K562 (cell line): ENCODE results near the gene CLTC. TPM values are rescaled to one million over a fixed set of nuclear protein-coding genes. Genes with fewer than 3 reads are reported as not detected.

ENCODE experiments used
- ATF1 ChIP-seq, 2 experiments: fragments of 450-650 bp in 1 of 2; IDR thresholded peaks; 2 replicates each; pipeline ENCODE4 v1.6.1; 2016; ENCODE audit warnings: missing compliant biosample characterization in 1 of 2, missing genetic modification characterization in 1 of 2
- BHLHE40 ChIP-seq: IDR thresholded peaks from 2 replicates; pipeline ENCODE4 v1.6.1; 2011; ENCODE audit warnings: low read length, improper control_type of control experiment
- DIDO1 ChIP-seq: fragments of 450-650 bp; IDR thresholded peaks from 2 replicates; pipeline ENCODE4 v1.6.1; 2016; ENCODE audit warnings: low read depth, missing biosample characterization, missing genetic modification characterization
- ELF2 ChIP-seq: fragments of 250-450 bp; sonication (Bioruptor Pico); IDR thresholded peaks from 2 replicates; pipeline ENCODE4 v1.5.0; 2021; ENCODE audit warnings: mild to moderate bottlenecking
- EZH2 ChIP-seq: IDR thresholded peaks from 2 replicates; pipeline ENCODE4 v1.6.1; 2012; ENCODE audit warnings: low read depth, mild to moderate bottlenecking, inconsistent platforms, low read length, borderline replicate concordance
- FOXJ3 ChIP-seq: sonication (generic); formaldehyde crosslinking; IDR thresholded peaks from 2 replicates; pipeline ENCODE4 v1.4.0; 2020; ENCODE audit warnings: mild to moderate bottlenecking, missing genetic modification reagents
- HNRNPLL ChIP-seq: fragments of 200-400 bp; formaldehyde crosslinking; IDR thresholded peaks from 2 replicates; pipeline ENCODE4 v1.6.1; 2017; ENCODE audit warnings: low read length, low read depth, mild to moderate bottlenecking; ENCODE audit not compliant: poor library complexity, severe bottlenecking
- HOMEZ ChIP-seq: fragments of 250-450 bp; sonication (Bioruptor Pico); IDR thresholded peaks from 2 replicates; pipeline ENCODE4 v1.4.0; 2020; ENCODE audit warnings: mild to moderate bottlenecking, moderate library complexity
- KDM1A ChIP-seq, 2 experiments: fragments of 450-650 bp; IDR thresholded peaks; 2 replicates each; pipeline ENCODE4 v1.6.1; 2016; ENCODE audit warnings: mild to moderate bottlenecking in 2 of 2
- KLF13 ChIP-seq: fragments of 450-650 bp; IDR thresholded peaks from 2 replicates; pipeline ENCODE4 v1.6.1; 2016; ENCODE audit warnings: missing genetic modification characterization, low read depth, mild to moderate bottlenecking, missing compliant biosample characterization, moderate library complexity, borderline replicate concordance
- NCOA4 ChIP-seq: fragments of 450-650 bp; IDR thresholded peaks from 2 replicates; pipeline ENCODE4 v1.6.1; 2018; ENCODE audit warnings: mild to moderate bottlenecking; ENCODE audit not compliant: partially characterized antibody
- NEUROD1 ChIP-seq: fragments of 150-350 bp; IDR thresholded peaks from 2 replicates; pipeline ENCODE4 v1.6.1; 2014; ENCODE audit warnings: borderline replicate concordance, low read length, low read depth; ENCODE audit not compliant: partially characterized antibody
- NR2C1 ChIP-seq, 2 experiments: fragments of 450-650 bp; IDR thresholded peaks; 2 replicates each; pipeline ENCODE4 v1.6.1; 2017; ENCODE audit warnings: mild to moderate bottlenecking in 2 of 2, antibody characterized with exemption in 1 of 2, inconsistent platforms in 1 of 2, missing compliant biosample characterization in 1 of 2, missing genetic modification characterization in 1 of 2
- NR4A1 ChIP-seq, 2 experiments: fragments of 250-450 bp in 1 of 2; fragments of 450-650 bp in 1 of 2; sonication (Bioruptor Pico) in 1 of 2; IDR thresholded peaks; 2 replicates each; pipeline versions ENCODE4 v1.4.0 to v1.6.1; 2016 to 2020; ENCODE audit warnings: mild to moderate bottlenecking in 2 of 2, missing compliant biosample characterization in 1 of 2, missing genetic modification characterization in 1 of 2, moderate library complexity in 1 of 2
- RBM14 ChIP-seq: fragments of 200-400 bp; formaldehyde crosslinking; IDR thresholded peaks from 2 replicates; pipeline ENCODE4 v1.6.1; 2018; ENCODE audit warnings: low read depth, mild to moderate bottlenecking, low read length, moderate library complexity, borderline replicate concordance; ENCODE audit not compliant: insufficient read depth
- RBM15 ChIP-seq: fragments of 200-400 bp; formaldehyde crosslinking; IDR thresholded peaks from 2 replicates; pipeline ENCODE4 v1.6.1; 2018; ENCODE audit warnings: mild to moderate bottlenecking, low read length, moderate library complexity; ENCODE audit not compliant: insufficient read depth
- RFX1 ChIP-seq: fragments of 450-650 bp; IDR thresholded peaks from 2 replicates; pipeline ENCODE4 v1.6.1; 2016; ENCODE audit warnings: mild to moderate bottlenecking, moderate library complexity
- RUNX1 ChIP-seq: sonication (generic); IDR thresholded peaks from 2 replicates; pipeline ENCODE4 v1.6.1; 2016; ENCODE audit warnings: antibody characterized with exemption, low read depth
- SFPQ ChIP-seq: fragments of 200-400 bp; formaldehyde crosslinking; IDR thresholded peaks from 2 replicates; pipeline ENCODE4 v1.6.1; 2017; ENCODE audit warnings: mild to moderate bottlenecking, low read depth, low read length, moderate library complexity
- SMAD3 ChIP-seq: fragments of 450-650 bp; formaldehyde crosslinking; conservative IDR thresholded peaks from 2 replicates; pipeline ENCODE4 v1.4.0; 2020; ENCODE audit warnings: mild to moderate bottlenecking
- ZNF12 ChIP-seq: sonication (generic); formaldehyde crosslinking; IDR thresholded peaks from 2 replicates; pipeline ENCODE4 v1.4.0; 2020; ENCODE audit warnings: mild to moderate bottlenecking, missing genetic modification reagents
- ZNF197 ChIP-seq: fragments of 200-800 bp; sonication (Bioruptor generic); IDR thresholded peaks from 2 replicates; pipeline ENCODE4 v1.6.1; 2016; ENCODE audit warnings: low read depth, missing genetic modification characterization, missing compliant biosample characterization
- ZNF282 ChIP-seq: sonication (generic); formaldehyde crosslinking; IDR thresholded peaks from 2 replicates; pipeline ENCODE4 v1.8.1; 2023; ENCODE audit warnings: missing genetic modification reagents
- ZNF3 ChIP-seq: fragments of 250-450 bp; sonication (Bioruptor Pico); IDR thresholded peaks from 2 replicates; pipeline ENCODE4 v1.5.0; 2021; ENCODE audit warnings: mild to moderate bottlenecking, moderate library complexity
- ZNF830 ChIP-seq: fragments of 250-450 bp; sonication (Bioruptor Pico); IDR thresholded peaks from 2 replicates; pipeline ENCODE4 v1.5.0; 2021; ENCODE audit warnings: mild to moderate bottlenecking
- polyA plus RNA-seq, 8 experiments: library from polyadenylated mRNA; depleted of rRNA in 4 of 8; stranded (reverse) in 5 of 8; unstranded in 3 of 8; fragments of >200 nt; fragmentation: Nextera tagmentation in 2 of 8; fragmentation: Illumina TruSeq in 1 of 8; extraction: Ambion mirVana in 2 of 8; extraction: Trizol in 1 of 8; gene quantifications; 2 replicates each; pipeline versions ENCODE4 v1.2.1 to v1.2.3, GENCODE V29; 2011 to 2014; ENCODE audit warnings: inconsistent platforms in 1 of 8, missing spikeins in 1 of 8
- total RNA-seq, 7 experiments: library from RNA; depleted of rRNA in 6 of 7; stranded (reverse); fragments of >200 nt in 6 of 7; fragmentation: Illumina TruSeq in 2 of 7; extraction: Trizol in 2 of 7; gene quantifications; 2 replicates each; pipeline versions ENCODE4 v1.2.1 to v1.2.3, GENCODE V29; 2011 to 2021; ENCODE audit warnings: low replicate concordance in 1 of 7

CLTC gene
- total and polyA plus RNA-seq, 9 of the 15 experiments (the other 6 are each of a cell fraction or from before 2014, with no cell fraction given), result 115 to 267 (median 174) TPM

- TF ChIP-seq EZH2 (no peak), BHLHE40 (peak; percentile 97), FOXJ3 (CRISPR knock-in tag) (no peak), NR2C1 (IDR thresholded peaks at IDR 0.05) (0 out of 2 replicates have a peak, but pooled peaks have one; percentile 15), NR2C1 (tag; IDR thresholded peaks at IDR 0.05) (no peak), RUNX1 (no peak), ATF1 (CRISPR knock-in tag; IDR thresholded peaks at IDR 0.05) (peak; percentile 43), ATF1 (tag; IDR thresholded peaks at IDR 0.05) (peak; percentile 99), ZNF3 (CRISPR knock-in tag) (no peak), NCOA4 (no peak), ZNF197 (CRISPR knock-in tag) (0 out of 2 replicates have a peak, but pooled peaks have one; percentile 17), ZNF830 (CRISPR knock-in tag) (no peak), NEUROD1 (peak; percentile 86), SMAD3 (no peak), RBM14 (no peak), RBM15 (no peak), DIDO1 (peak; percentile 68), NR4A1 (CRISPR knock-in tag; IDR thresholded peaks at IDR 0.05) (no peak), NR4A1 (tag; IDR thresholded peaks at IDR 0.05) (peak; percentile 67; the same call in 1 of the 2 replicates), SFPQ (no peak), ZNF12 (CRISPR knock-in tag) (peak; percentile 77), ELF2 (CRISPR knock-in tag) (peak; percentile 93), KDM1A (IDR thresholded peaks at IDR 0.05) (no peak), HOMEZ (CRISPR knock-in tag) (no peak), KLF13 (peak; percentile 67; the same call in 1 of the 2 replicates), ZNF282 (CRISPR knock-in tag) (0 out of 2 replicates have a peak, but pooled peaks have one; percentile 60), RFX1 (peak; percentile 34), HNRNPLL (peak; percentile 90)
Measured at GRCh38 chr17:59619298-59620063, at the start of gene CLTC (continued).
